Adipocyte (in vitro differentiated cells): ENCODE measurements around the gene APBA2.
"Not testable (repeated sequence)": the region's sequence is repeated elsewhere in the genome, so short reads cannot be mapped to it uniquely, and the experiment has no call there.

Source experiments
- DNase-seq: peaks from one replicate; pipeline ENCODE4 v3.0.0-alpha.2; 2015; ENCODE audit warnings: low read depth
- H3K27me3 ChIP-seq: replicated peaks from 2 replicates; pipeline ENCODE4 v1.7.0; 2013; ENCODE audit warnings: mild to moderate bottlenecking, low read length, moderate library complexity; ENCODE audit not compliant: control insufficient read depth, insufficient read depth
- H3K36me3 ChIP-seq: 2 replicates; pipeline ENCODE4 v1.7.0; 2013; ENCODE audit warnings: low read length, mild to moderate bottlenecking, moderate library complexity; ENCODE audit not compliant: control insufficient read depth, insufficient read depth, severe bottlenecking
- H3K4me1 ChIP-seq: 2 replicates; pipeline ENCODE4 v1.7.0; 2013; ENCODE audit warnings: mild to moderate bottlenecking, low read length, moderate library complexity; ENCODE audit not compliant: control insufficient read depth, insufficient read depth
- H3K4me3 ChIP-seq: 2 replicates; pipeline ENCODE4 v1.7.0; 2013; ENCODE audit warnings: mild to moderate bottlenecking, low read length, moderate library complexity
- H3K9ac ChIP-seq: 2 replicates; pipeline ENCODE4 v1.7.0; 2013; ENCODE audit warnings: mild to moderate bottlenecking, low read length, moderate library complexity
- H3K9me3 ChIP-seq: 2 replicates; pipeline ENCODE4 v1.7.0; 2013; ENCODE audit warnings: mild to moderate bottlenecking, low read length, moderate library complexity; ENCODE audit not compliant: control insufficient read depth

APBA2 gene

DNA sequence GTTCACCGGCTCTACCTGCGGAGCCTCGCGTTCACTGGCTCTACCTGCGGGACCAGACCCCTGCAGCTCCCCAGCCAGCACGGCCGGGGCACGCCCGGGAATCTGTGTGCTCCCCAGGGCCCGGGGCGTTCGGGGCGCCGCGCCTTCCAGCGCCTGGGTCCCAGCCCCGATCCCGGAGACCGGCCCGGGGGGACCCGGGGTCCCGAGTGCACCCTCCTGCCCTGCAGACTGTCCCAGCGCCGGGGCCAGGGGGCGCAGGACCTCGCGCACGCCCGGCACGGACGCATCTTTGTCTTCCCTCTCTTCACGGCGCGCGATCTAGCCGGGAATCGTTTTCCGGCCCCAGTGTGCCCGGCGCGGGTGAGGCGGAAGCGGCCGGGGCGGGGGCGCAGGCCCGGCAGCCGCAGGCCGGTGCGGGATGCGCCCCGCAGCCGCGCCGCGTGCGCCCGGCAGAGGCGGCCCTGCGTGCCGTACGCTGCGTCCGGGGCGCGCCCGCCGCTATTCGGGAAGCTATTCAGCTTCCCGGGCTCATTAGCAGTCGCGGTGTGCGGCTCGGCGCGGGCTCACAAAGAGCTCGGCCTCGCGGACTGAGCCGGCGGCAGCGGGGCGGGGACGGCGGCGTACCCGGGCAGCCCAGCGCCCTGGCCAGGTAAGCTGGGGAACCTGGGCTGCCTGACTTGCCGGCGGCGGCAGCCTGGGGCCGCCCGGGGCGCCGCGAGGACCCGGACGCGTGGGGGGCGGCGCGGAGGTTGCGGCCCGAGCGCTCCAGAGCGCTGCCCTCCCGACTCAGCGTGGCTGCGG is at the start of gene APBA2:
TSS of gene APBA2 (plus strand) at position 345 of the 801 bp plus-strand sequence. CDS start 167,911 bp downstream, outside the sequence.
- no peaks in the 10 kb centered on the region for H3K9me3 ChIP-seq
- peak; percentile 70 for DNase-seq
- peak within 1 kb of the TSS; percentile 20 for H3K9ac ChIP-seq
- peak within 1 kb of the TSS; percentile 62 for H3K4me3 ChIP-seq
- no peaks in the 10 kb centered on the region for H3K36me3 ChIP-seq
- H3K4me1 ChIP-seq, result no peaks in the 10 kb centered on the region
- H3K27me3 ChIP-seq, result peaks cover 27% of the 10 kb centered on the region

DNA sequence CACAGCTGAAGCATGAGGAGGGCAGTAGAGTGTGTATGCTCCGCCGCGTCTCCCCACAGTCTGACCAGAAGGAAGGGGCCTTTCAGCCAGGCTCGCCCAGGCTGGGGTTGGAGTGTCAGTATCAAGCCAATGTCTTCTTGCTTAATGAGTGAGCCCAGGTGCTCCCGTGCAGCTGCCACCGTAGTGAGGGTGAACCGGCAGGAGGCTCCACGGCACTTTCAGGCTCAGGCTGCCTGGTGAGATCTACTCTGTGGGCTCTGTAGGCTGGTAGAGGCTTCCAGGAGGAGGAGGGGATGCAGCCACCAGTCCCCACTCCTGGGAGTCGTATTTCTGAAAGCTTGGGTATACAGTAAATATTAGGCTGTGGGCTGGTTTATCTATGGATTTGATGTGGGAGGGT is 45.5 kb upstream of the APBA2 start:
- DNase-seq, H3K4me1 ChIP-seq, H3K27me3 ChIP-seq, H3K9me3 ChIP-seq, H3K4me3 ChIP-seq, H3K9ac ChIP-seq, H3K36me3 ChIP-seq: not testable (repeated sequence)

DNA sequence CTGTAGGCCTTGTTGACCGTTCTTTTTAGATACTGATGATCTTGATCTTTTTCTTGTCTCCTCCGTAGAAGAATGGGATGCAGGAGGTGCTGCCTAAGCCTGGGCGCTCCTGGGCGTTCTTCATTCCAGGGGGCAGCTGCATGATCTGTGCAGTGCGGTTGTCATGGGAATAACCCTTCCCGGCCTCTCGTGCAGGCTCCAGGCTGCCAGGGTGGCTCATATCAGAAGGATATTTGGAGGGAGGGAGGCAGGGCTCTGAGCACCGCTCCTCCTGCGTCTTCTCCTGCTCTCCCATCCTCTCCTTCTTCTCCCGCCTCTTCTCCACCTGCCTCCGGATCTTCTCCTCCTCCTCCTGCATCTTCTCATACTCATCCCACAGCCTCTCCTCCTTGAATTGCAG is 43.6 kb upstream of the APBA2 start:
- H3K4me3 ChIP-seq, DNase-seq, H3K9me3 ChIP-seq, H3K4me1 ChIP-seq, H3K36me3 ChIP-seq, H3K27me3 ChIP-seq, H3K9ac ChIP-seq: not testable (repeated sequence)

DNA sequence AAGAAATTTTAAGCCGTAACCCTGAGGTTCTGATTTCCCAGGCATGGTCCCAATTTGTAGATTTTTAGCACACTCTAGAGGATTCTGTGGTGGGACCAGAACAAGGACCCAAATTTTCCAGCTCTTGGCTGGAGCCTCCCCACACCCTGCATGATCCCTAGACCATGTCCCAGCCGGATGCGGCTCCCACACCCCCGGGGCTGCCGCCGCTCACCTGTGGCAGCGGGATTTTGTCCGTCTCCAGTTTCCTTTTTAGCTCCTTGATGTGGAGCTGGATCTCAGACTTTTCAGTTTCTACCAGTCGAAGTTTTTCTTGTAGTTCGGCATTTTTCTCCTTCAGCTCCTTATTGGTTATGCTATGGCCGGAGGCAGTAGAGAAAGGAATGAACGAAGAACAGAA is 42.3 kb upstream of the APBA2 start:
- H3K4me1 ChIP-seq, H3K9me3 ChIP-seq: not testable (repeated sequence)

DNA sequence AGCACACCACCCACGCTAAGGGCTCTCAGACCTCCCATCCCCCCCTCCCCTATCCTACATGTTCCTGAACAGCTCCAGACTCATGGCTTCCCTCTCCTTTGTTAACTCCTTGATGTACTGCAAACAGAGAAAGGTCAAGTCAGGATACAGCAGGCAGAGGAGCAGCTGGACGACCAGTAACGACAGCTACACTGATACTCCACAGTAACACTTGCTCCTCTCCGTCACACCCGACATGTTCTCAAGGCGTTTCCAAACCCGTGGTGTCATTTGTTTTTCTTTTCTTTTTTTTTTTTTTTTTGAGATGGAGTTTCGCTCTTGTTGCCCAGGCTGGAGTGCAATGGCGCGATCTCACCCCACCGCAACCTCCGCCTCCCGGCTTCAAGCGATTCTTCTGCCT is 41.6 kb upstream of the APBA2 start:
- not testable (repeated sequence) for H3K9me3 ChIP-seq, H3K4me3 ChIP-seq, DNase-seq, H3K36me3 ChIP-seq, H3K27me3 ChIP-seq, H3K9ac ChIP-seq, H3K4me1 ChIP-seq

More for the DNA sequence above, 42.3 kb upstream of the APBA2 start:
- H3K36me3 ChIP-seq, H3K4me3 ChIP-seq, H3K27me3 ChIP-seq, H3K9ac ChIP-seq, DNase-seq: not testable (repeated sequence)

DNA sequence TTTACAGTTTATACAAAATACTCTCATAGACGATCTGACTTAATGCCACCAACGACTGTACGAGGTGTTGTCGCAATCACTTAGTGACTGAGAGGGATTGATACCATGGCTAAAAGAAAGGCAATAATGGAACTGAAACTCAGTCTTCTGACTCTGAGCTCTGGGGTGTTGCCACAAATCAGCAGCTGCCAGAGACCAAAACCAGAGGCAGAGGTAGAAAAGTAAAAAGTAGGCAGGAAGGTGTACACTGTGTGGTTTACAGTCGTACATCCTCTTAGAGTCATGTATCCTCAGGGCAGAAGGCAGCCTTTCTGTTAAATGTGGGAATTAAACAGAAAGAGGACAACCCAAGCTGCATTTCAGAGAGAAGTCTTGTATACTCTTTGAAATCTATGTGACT is 38.5 kb upstream of the APBA2 start:
- not testable (repeated sequence) for H3K9ac ChIP-seq, H3K9me3 ChIP-seq, H3K27me3 ChIP-seq, DNase-seq, H3K4me3 ChIP-seq, H3K4me1 ChIP-seq, H3K36me3 ChIP-seq

DNA sequence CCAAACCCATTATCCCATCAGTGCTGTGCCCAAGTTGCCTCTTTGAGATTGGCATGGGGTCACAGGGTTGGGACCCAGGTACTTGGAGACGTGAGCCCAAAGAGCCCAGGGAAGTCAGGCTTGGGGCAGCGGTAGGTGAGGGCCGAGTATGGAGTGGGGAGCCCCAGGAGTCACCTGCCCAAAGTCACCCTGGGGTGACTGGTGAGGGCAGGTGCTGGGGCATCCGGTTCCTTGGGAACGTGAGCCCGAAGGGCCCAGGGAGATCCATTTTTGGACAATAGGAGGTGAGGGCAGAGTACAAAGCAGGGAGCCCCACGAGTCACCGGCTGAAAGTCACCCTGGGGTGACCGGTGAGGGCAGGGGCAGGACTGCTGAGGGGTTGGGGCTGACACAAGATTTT is 37.8 kb upstream of the APBA2 start:
- not testable (repeated sequence) for H3K4me3 ChIP-seq, H3K9ac ChIP-seq, H3K4me1 ChIP-seq, H3K27me3 ChIP-seq, DNase-seq, H3K36me3 ChIP-seq, H3K9me3 ChIP-seq

DNA sequence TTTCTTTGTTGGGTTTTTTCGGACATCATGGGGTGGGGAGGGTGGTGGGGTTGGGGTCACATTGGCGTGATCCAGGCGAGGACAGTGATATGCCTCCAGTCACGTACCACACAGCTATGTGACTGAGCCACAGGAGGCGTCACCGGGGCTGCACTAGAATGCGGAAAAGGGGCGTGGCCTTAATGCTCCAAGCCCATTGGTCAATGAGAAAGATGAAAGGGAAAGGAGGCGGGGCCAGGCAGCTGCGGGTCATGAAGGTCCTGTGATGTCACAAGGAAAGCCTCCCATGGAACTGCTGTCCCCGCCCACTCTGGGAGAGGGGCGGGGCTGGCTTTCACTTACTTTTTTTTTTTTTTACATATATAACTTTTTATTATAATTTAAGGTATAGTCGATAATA is 37.3 kb upstream of the APBA2 start, which contains the start of gene GOLGA6L7:
TSS of gene GOLGA6L7 (minus strand) at position 124 of the 400 bp plus-strand sequence. CDS start at position 29, 95 bp downstream.
- DNase-seq, H3K9me3 ChIP-seq, H3K4me1 ChIP-seq, H3K9ac ChIP-seq, H3K27me3 ChIP-seq, H3K4me3 ChIP-seq, H3K36me3 ChIP-seq: not testable (repeated sequence)

DNA sequence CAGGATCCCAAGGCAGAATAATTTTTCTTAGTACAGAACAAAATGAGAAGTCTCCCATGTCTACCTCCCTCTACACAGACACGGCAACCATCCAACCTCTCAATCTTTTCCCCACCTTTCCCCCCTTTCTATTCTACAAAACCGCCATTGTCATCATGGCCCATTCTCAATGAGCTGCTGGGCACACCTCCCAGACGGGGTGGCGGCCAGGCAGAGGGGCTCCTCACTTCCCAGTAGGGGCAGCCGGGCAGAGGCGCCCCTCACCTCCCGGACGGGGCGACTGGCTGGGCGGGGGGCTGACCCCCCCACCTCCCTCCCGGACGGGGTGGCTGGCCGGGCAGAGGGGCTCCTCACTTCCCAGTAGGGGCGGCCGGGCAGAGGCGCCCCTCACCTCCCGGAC is 36.5 kb upstream of the APBA2 start:
- H3K36me3 ChIP-seq, H3K9me3 ChIP-seq, H3K4me1 ChIP-seq, H3K4me3 ChIP-seq, H3K9ac ChIP-seq, DNase-seq, H3K27me3 ChIP-seq: not testable (repeated sequence)

DNA sequence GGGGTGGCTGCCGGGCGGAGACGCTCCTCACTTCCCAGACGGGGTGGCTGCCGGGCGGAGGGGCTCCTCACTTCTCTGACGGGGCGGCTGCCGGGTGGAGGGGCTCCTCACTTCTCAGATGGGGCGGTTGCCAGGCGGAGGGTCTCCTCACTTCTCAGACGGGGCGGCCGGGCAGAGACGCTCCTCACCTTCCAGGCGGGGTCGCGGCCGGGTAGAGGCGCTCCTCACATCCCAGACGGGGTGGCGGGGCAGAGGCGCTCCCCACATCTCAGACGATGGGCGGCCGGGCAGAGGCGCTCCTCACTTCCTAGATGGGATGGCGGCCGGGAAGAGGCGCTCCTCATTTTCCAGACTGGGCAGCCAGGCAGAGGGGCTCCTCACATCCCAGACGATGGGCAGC is 36.0 kb upstream of the APBA2 start:
- H3K4me3 ChIP-seq, H3K9ac ChIP-seq, H3K4me1 ChIP-seq, H3K9me3 ChIP-seq, H3K27me3 ChIP-seq, H3K36me3 ChIP-seq, DNase-seq: not testable (repeated sequence)

DNA sequence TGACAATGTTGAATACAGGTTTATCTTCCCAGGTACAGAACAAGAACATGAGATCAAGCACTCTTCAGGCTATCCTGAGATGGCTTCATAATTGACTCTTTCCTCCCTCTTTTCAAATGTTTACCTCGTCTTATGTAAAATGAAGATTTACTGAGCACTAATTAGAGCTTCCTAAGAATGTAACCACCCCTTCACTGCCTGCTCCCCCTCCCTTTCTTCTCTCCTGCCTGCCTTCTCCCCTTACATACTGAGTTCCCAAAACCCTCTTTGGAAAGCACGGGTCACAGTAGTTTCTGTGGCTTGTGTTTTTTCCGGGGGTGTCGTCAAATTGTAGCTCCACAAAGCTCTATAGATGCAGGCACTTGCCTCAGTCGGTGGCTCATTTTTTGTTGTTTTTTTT is 32.1 kb upstream of the APBA2 start:
- H3K4me1 ChIP-seq, H3K4me3 ChIP-seq, H3K9me3 ChIP-seq, H3K9ac ChIP-seq, DNase-seq, H3K36me3 ChIP-seq, H3K27me3 ChIP-seq: not testable (repeated sequence)

DNA sequence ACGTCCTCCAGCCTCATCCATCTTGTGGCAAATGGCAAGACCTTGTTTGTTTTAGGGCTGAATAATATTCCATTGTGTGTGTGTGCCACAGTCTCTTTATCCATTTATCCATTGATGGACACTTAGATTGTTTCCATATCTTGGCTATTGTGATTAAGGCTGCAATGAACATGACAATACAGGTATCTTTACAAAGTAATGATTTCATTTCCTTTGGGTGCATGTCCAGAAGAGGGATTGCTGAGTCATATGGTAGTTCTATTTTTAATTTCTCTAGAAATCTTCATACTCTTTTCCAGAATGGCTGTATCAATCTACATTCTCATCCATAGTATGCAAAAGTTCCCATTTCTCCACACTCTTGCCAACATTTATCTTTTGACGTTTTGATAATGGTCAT is 31.2 kb upstream of the APBA2 start:
- H3K4me3 ChIP-seq, DNase-seq, H3K27me3 ChIP-seq, H3K9ac ChIP-seq, H3K4me1 ChIP-seq, H3K9me3 ChIP-seq, H3K36me3 ChIP-seq: not testable (repeated sequence)
